B cell (primary cell): ENCODE data around the gene MAPKAPK5. TPM values are rescaled to one million over a fixed set of nuclear protein-coding genes. Genes with fewer than 3 reads are reported as not detected.

Experiments
- ATAC-seq: fragments of 200-7000 bp; cut with Tn5 transposase; one replicate; pipeline ENCODE4 v1.10.0; 2021; ENCODE audit warnings: low read depth, mild to moderate bottlenecking, moderate number of reproducible peaks, moderate library complexity
- CTCF ChIA-PET: fragments of 350-600 bp; sonication (Branson Sonifier 250); formaldehyde crosslinking; loops from one replicate; lab custom pipeline; 2021; ENCODE audit warnings: antibody characterized with exemption, inconsistent platforms; lab: Charles Lee
- POLR2A ChIA-PET: fragments of 350-600 bp; sonication (Branson Sonifier 250); formaldehyde crosslinking; loops from one replicate; lab custom pipeline; 2021; ENCODE audit warnings: antibody characterized with exemption; lab: Charles Lee
- DNase-seq: peaks from one replicate; pipeline ENCODE4 v3.0.0; 2013
- H2AFZ ChIP-seq: 2 replicates; pipeline ENCODE4 v1.6.1; 2012; ENCODE audit warnings: mild to moderate bottlenecking, low read depth, low read length; ENCODE audit not compliant: insufficient read depth, poor library complexity, severe bottlenecking
- H3K27ac ChIP-seq, 2 donors: 1 replicate in 1 of 2; 2 replicates in 1 of 2; pipeline ENCODE4 v1.5.1; 2012 to 2013; ENCODE audit warnings: low read length in 2 of 2, mild to moderate bottlenecking in 2 of 2, moderate library complexity in 1 of 2
- H3K27me3 ChIP-seq, 4 experiments: fragments of 200-600 bp in 1 of 4; sonication (generic) in 1 of 4; replicated peaks in 1 of 4; 1 replicate in 2 of 4; 2 replicates in 2 of 4; pipeline versions ENCODE4 v1.6.1 to v1.7.0; 2013 to 2016; ENCODE audit warnings: low read length in 3 of 4, mild to moderate bottlenecking in 2 of 4, mixed read lengths in 1 of 4, moderate library complexity in 1 of 4; ENCODE audit not compliant: insufficient read depth in 4 of 4, control insufficient read depth in 3 of 4; ENCODE audit errors: control extremely low read depth in 1 of 4
- H3K36me3 ChIP-seq, 2 experiments: replicated peaks in 1 of 2; 1 replicate in 1 of 2; 2 replicates in 1 of 2; pipeline versions ENCODE4 v1.6.1 to v1.7.1; 2013; ENCODE audit warnings: low read length in 1 of 2; ENCODE audit not compliant: insufficient read depth in 2 of 2, control insufficient read depth in 1 of 2; ENCODE audit errors: control extremely low read depth in 1 of 2, extremely low read depth in 1 of 2
- H3K4me1 ChIP-seq, 2 donors: fragments of 200-600 bp in 1 of 2; sonication (generic) in 1 of 2; 1 replicate in 1 of 2; 2 replicates in 1 of 2; pipeline versions ENCODE4 v1.5.1 to v1.6.1; 2013 to 2017; ENCODE audit warnings: low read length in 2 of 2; ENCODE audit not compliant: control insufficient read depth in 2 of 2, insufficient read depth in 2 of 2
- H3K4me2 ChIP-seq: replicated peaks from 2 replicates; pipeline ENCODE3; 2012; ENCODE audit warnings: mild to moderate bottlenecking, low read depth, low read length; ENCODE audit not compliant: poor library complexity, severe bottlenecking
- H3K4me3 ChIP-seq, 5 experiments: fragments of 200-600 bp in 1 of 5; sonication (generic) in 1 of 5; 1 replicate in 3 of 5; 2 replicates in 2 of 5; pipeline versions ENCODE4 v1.5.1 to v1.7.0; 2011 to 2016; ENCODE audit warnings: low read length in 4 of 5, mild to moderate bottlenecking in 4 of 5, low read depth in 2 of 5, control low read depth in 1 of 5, moderate library complexity in 1 of 5; ENCODE audit not compliant: insufficient read depth in 1 of 5; ENCODE audit errors: control extremely low read depth in 1 of 5, extremely low read depth in 1 of 5
- H3K79me2 ChIP-seq: fragments of 200-600 bp; sonication (generic); one replicate; pipeline ENCODE4 v1.6.0; 2016; ENCODE audit warnings: low read length; ENCODE audit not compliant: control insufficient read depth, insufficient read depth
- H3K9ac ChIP-seq: fragments of 200-600 bp; sonication (generic); 2 replicates; pipeline ENCODE4 v1.6.1; 2017; ENCODE audit warnings: mild to moderate bottlenecking, low read length, moderate library complexity
- H3K9me3 ChIP-seq, 3 donors: one replicate each; pipeline versions ENCODE4 v1.6.1 to v1.7.1; 2013; ENCODE audit warnings: low read length in 2 of 3; ENCODE audit not compliant: control insufficient read depth in 2 of 3, insufficient read depth in 1 of 3; ENCODE audit errors: control extremely low read depth in 1 of 3
- H4K20me1 ChIP-seq: 2 replicates; pipeline ENCODE4 v1.6.0; 2012; ENCODE audit warnings: mild to moderate bottlenecking, low read length; ENCODE audit not compliant: insufficient read depth, control insufficient read depth, poor library complexity, severe bottlenecking
- H3K27ac Mint-ChIP-seq: one replicate; pipeline ENCODE4 v1.8.0; 2021; ENCODE audit warnings: mixed read lengths
- H3K27me3 Mint-ChIP-seq: one replicate; pipeline ENCODE4 v1.8.0; 2021; ENCODE audit warnings: mixed read lengths
- H3K4me1 Mint-ChIP-seq: one replicate; pipeline ENCODE4 v1.8.0; 2021; ENCODE audit warnings: mixed read lengths
- H3K4me3 Mint-ChIP-seq: one replicate; pipeline ENCODE4 v1.8.0; 2021; ENCODE audit warnings: mixed read lengths
- H3K9me3 Mint-ChIP-seq: one replicate; pipeline ENCODE4 v1.8.0; 2022; ENCODE audit warnings: mixed read lengths; ENCODE audit not compliant: insufficient read depth
- EZH2 ChIP-seq: IDR thresholded peaks from 2 replicates; pipeline ENCODE4 v1.6.1; 2012; ENCODE audit warnings: borderline replicate concordance, low read depth, mild to moderate bottlenecking, moderate library complexity, low read length; ENCODE audit not compliant: insufficient read depth, poor library complexity, severe bottlenecking
- WGBS: methylation state at CpG from one replicate; pipeline ENCODE4 v1.1.5; 2013; ENCODE audit warnings: missing lambda C conversion rate; ENCODE audit not compliant: insufficient coverage; 5-methylcytosine and 5-hydroxymethylcytosine counted together
- intact Hi-C: fragments of 100-400 bp; cut with micrococcal nuclease; formaldehyde crosslinking; loops from one replicate; pipeline ENCODE4 v1.10.0; 2022
- polyA plus RNA-seq: library from polyadenylated mRNA; depleted of rRNA; stranded (reverse); fragments of >200 nt; gene quantifications from 2 replicates; pipeline ENCODE4 v1.2.3, GENCODE V29; 2012
- total RNA-seq, 2 donors: library from RNA; stranded (reverse); fragments of 120-200 nt in 1 of 2; gene quantifications; 1 replicate in 1 of 2; 2 replicates in 1 of 2; pipeline versions ENCODE4 v1.2.3 to v1.2.4, GENCODE V29; 2013 to 2022
- TF ChIP-seq, protein P1 (sequence below): fragments of 200-600 bp; IDR thresholded peaks from one replicate; pipeline ENCODE4 v1.8.0; 2022; ENCODE audit warnings: antibody characterized with exemption, mild to moderate bottlenecking

The MAPKAPK5 gene
- total and polyA plus RNA-seq, 2 donors (not counting 1 experiment from before 2014, with no cell fraction given): 60.2 to 64.4 TPM

DNA sequence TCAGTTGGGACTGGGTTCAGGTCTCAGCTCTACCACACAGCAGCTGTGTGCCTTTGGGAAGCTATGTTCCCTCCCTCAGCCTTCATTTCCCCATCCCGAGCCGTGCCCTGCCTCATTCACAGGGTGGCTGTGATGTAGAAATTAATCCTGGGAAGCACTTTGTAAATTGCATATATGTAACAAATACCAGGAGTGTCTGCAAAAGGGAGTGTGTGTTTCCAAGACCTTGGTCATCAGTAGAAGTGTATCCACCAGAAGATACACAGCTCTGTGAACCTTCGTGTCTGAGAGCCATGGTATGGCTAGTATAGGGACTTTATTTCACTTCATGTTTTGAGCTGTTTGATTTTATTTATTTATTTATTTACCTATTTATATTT, 49.2 kb upstream of the MAPKAPK5 start:
- intact Hi-C loops: no loop called here
- ATAC-seq (no peak), DNase-seq (no peak)
- no peak overlapping the region for H3K4me3 Mint-ChIP-seq
- H3K4me3 ChIP-seq: no peak overlapping the region
- H3K4me1 ChIP-seq: no peaks in the 10 kb centered on the region
- H3K9me3 ChIP-seq: no peaks in the 10 kb centered on the region
- no peaks in the 10 kb centered on the region for H3K27me3 ChIP-seq
- no peaks in the 10 kb centered on the region for H3K27me3 Mint-ChIP-seq
- no peak overlapping the region for H3K9ac ChIP-seq
- no peak overlapping the region for H3K27ac Mint-ChIP-seq
- ChIA-PET POLR2A (no interaction called here), CTCF (interaction anchor here (0.9 to 10.8 kb wide), 2 partner anchors 33 to 39 kb away, joined by 3 to 98 read pairs; no protein-coding TSS in a partner anchor)
- H3K9me3 Mint-ChIP-seq: no peaks in the 10 kb centered on the region
- H2AFZ ChIP-seq: no peak overlapping the region
- no peaks in the 10 kb centered on the region for H3K4me1 Mint-ChIP-seq
- peaks cover 0 to 11% of the 10 kb centered on the region in 2 experiments for H3K36me3 ChIP-seq
- WGBS: no CpG with 5 or more reads among the region's 3 CpGs
- TF ChIP-seq, protein P1, sequence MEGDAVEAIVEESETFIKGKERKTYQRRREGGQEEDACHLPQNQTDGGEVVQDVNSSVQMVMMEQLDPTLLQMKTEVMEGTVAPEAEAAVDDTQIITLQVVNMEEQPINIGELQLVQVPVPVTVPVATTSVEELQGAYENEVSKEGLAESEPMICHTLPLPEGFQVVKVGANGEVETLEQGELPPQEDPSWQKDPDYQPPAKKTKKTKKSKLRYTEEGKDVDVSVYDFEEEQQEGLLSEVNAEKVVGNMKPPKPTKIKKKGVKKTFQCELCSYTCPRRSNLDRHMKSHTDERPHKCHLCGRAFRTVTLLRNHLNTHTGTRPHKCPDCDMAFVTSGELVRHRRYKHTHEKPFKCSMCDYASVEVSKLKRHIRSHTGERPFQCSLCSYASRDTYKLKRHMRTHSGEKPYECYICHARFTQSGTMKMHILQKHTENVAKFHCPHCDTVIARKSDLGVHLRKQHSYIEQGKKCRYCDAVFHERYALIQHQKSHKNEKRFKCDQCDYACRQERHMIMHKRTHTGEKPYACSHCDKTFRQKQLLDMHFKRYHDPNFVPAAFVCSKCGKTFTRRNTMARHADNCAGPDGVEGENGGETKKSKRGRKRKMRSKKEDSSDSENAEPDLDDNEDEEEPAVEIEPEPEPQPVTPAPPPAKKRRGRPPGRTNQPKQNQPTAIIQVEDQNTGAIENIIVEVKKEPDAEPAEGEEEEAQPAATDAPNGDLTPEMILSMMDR: no peak
- TF ChIP-seq EZH2: no peak
- no peaks in the 10 kb centered on the region for H3K79me2 ChIP-seq
- no peak overlapping the region for H3K4me2 ChIP-seq
- H3K27ac ChIP-seq: no peak overlapping the region
- no peaks in the 10 kb centered on the region for H4K20me1 ChIP-seq

DNA sequence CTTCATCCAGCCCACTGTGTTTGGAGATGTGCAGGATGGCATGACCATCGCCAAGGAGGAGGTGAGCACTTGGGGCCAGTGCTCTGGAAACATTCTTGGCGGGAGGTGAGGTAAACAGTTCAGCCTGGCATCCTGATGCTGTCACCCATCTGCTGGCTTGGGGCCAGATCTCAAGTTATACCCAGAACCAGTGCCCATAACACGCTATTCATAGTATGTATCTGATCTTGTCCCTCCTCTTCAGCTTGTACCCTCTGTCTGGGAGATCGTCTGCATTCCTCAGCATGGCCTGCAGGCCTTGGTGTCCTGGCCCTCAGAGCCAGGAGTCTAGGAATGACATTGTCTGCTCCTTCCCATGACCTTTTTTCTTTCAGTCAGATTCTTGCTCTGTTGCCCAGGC, 43.8 kb upstream of the MAPKAPK5 start:
- Histone ChIP-seq H2AFZ (no peak overlapping the region), H3K9me3 (no peaks in the 10 kb centered on the region), H3K36me3 (peaks cover 0 to 19% of the 10 kb centered on the region in 2 experiments), H3K27ac (no peak overlapping the region), H3K4me3 (no peak overlapping the region), H3K79me2 (no peaks in the 10 kb centered on the region), H3K9ac (no peak overlapping the region), H3K27me3 (no peaks in the 10 kb centered on the region), H3K4me1 (no peaks in the 10 kb centered on the region), H4K20me1 (no peaks in the 10 kb centered on the region), H3K4me2 (no peak overlapping the region)
- intact Hi-C loops: no loop called here
- ATAC-seq (no peak), DNase-seq (no peak)
- H3K4me3 Mint-ChIP-seq: no peak overlapping the region
- no peaks in the 10 kb centered on the region for H3K27me3 Mint-ChIP-seq
- no peak overlapping the region for H3K27ac Mint-ChIP-seq
- H3K9me3 Mint-ChIP-seq: no peaks in the 10 kb centered on the region
- WGBS: 98% methylated on average over 4 of the region's 4 CpGs
- CTCF ChIA-PET: interaction anchor here (1.9 kb wide), 1 partner anchor 15 kb away, joined by 6 read pairs; no protein-coding TSS in a partner anchor
- H3K4me1 Mint-ChIP-seq: no peaks in the 10 kb centered on the region
- TF ChIP-seq, protein P1: no peak
- POLR2A ChIA-PET: no interaction called here
